CD4-positive, CD25-positive, alpha-beta regulatory T cell (primary cell): Measurements from ENCODE around the gene OR52K1. TPM values are rescaled to one million over a fixed set of nuclear protein-coding genes. Genes with fewer than 3 reads are reported as not detected.

Experiments
- polyA plus RNA-seq, 4 donors: library from polyadenylated mRNA; unstranded; fragments of 300-500 nt; fragmentation: Illumina TruSeq; gene quantifications; one replicate each; pipeline ENCODE4 v1.2.3, GENCODE V29; 2021
- total RNA-seq: library from RNA; stranded (reverse); gene quantifications from one replicate; pipeline ENCODE4 v1.2.3, GENCODE V29; 2022

The OR52K1 gene
- total and polyA plus RNA-seq, 5 donors from 2014 or later, result not detected

Other genes with a start within 250 kb of the OR52K1 start
- gene OR52B4, start 114.3 kb upstream of the OR52K1 start, total RNA-seq, result not detected
- gene OR52B4, start 114.3 kb upstream of the OR52K1 start, polyA plus RNA-seq, result not detected
- 27.1 TPM for gene TRIM21, start 88.9 kb upstream of the OR52K1 start, total RNA-seq
- 10 to 100 TPM; 60.1 to 79.3 (median 68.4) TPM for gene TRIM21, start 88.9 kb upstream of the OR52K1 start, polyA plus RNA-seq
- gene OR52K2, start 33.4 kb upstream of the OR52K1 start, total RNA-seq, result not detected
- not detected for gene OR52K2, start 33.4 kb upstream of the OR52K1 start, polyA plus RNA-seq
- not detected for gene OR52M1, start 62.5 kb downstream of the OR52K1 start, total RNA-seq
- not detected for gene OR52M1, start 62.5 kb downstream of the OR52K1 start, polyA plus RNA-seq
- gene OR52I2, start 99.1 kb downstream of the OR52K1 start, total RNA-seq, result not detected
- gene OR52I2, start 99.1 kb downstream of the OR52K1 start, polyA plus RNA-seq, result not detected
- gene OR52I1, start 111.4 kb downstream of the OR52K1 start, total RNA-seq, result not detected
- gene OR52I1, start 111.4 kb downstream of the OR52K1 start, polyA plus RNA-seq, result not detected
- gene TRIM68, start 125.6 kb downstream of the OR52K1 start, total RNA-seq, result 10.1 TPM
- gene TRIM68, start 125.6 kb downstream of the OR52K1 start, polyA plus RNA-seq, result 10 to 100 TPM; 17.0 to 22.3 (median 18.4) TPM
- gene OR51D1, start 154.8 kb downstream of the OR52K1 start, total RNA-seq, result not detected
- not detected for gene OR51D1, start 154.8 kb downstream of the OR52K1 start, polyA plus RNA-seq
- not detected for gene OR51E1, start 161.3 kb downstream of the OR52K1 start, total RNA-seq
- gene OR51E1, start 161.3 kb downstream of the OR52K1 start, polyA plus RNA-seq, result not detected
- not detected for gene OR51E2, start 215.2 kb downstream of the OR52K1 start, total RNA-seq
- not detected for gene OR51E2, start 215.2 kb downstream of the OR52K1 start, polyA plus RNA-seq
- not detected for gene MMP26, start 222.1 kb downstream of the OR52K1 start, total RNA-seq
- gene MMP26, start 222.1 kb downstream of the OR52K1 start, polyA plus RNA-seq, result not detected